Liver (tissue), 3 donors: Measurements from ENCODE around the gene MYO3B.

Experiments
- CTCF ChIP-seq: fragments of 150-350 bp; IDR thresholded peaks from 2 replicates; pipeline ENCODE4 v1.5.1; 2017; ENCODE audit warnings: improper control_type of control experiment, low read depth, low read length; ENCODE audit not compliant: missing input control
- EGR1 ChIP-seq, 2 donors: IDR thresholded peaks; 2 replicates each; pipeline ENCODE4 v1.6.1; 2016 to 2018; ENCODE audit warnings: antibody characterized with exemption in 2 of 2, low read depth in 2 of 2
- GABPA ChIP-seq, 2 donors: IDR thresholded peaks in 1 of 2; conservative IDR thresholded peaks in 1 of 2; 2 replicates each; pipeline ENCODE4 v1.6.1; 2016; ENCODE audit warnings: antibody characterized with exemption in 2 of 2, mild to moderate bottlenecking in 1 of 2, moderate library complexity in 1 of 2
- HNF4G ChIP-seq: IDR thresholded peaks from 2 replicates; pipeline ENCODE4 v1.6.1; 2016; ENCODE audit warnings: antibody characterized with exemption
- RAD21 ChIP-seq, 2 donors: IDR thresholded peaks; 2 replicates each; pipeline ENCODE4 v1.6.1; 2016; ENCODE audit warnings: antibody characterized with exemption in 2 of 2, mild to moderate bottlenecking in 2 of 2
- SP1 ChIP-seq: IDR thresholded peaks from 2 replicates; pipeline ENCODE4 v1.6.1; 2018; ENCODE audit warnings: antibody characterized with exemption, mild to moderate bottlenecking
- ZBTB33 ChIP-seq: IDR thresholded peaks from 2 replicates; pipeline ENCODE4 v1.6.1; 2016; ENCODE audit warnings: antibody characterized with exemption
- donor health status: healthy.
- donor health status: healthy.

- TF ChIP-seq RAD21 (IDR thresholded peaks at IDR 0.05) (no peak), CTCF (no peak), ZBTB33 (no peak), EGR1 (IDR thresholded peaks at IDR 0.05; ENCODE audit: low read depth in 2 of 2) (no peak), SP1 (no peak), GABPA (IDR thresholded peaks at IDR 0.05 in 1 of 2, conservative IDR thresholded peaks at IDR 0.05 in 1 of 2) (no peak), HNF4G (no peak)
Observed at GRCh38 chr2:170598067-170598395, 420.1 kb downstream of the MYO3B start.
